ENCODE data around the gene CXCR5. TPM values are rescaled to one million over a fixed set of nuclear protein-coding genes. Genes with fewer than 3 reads are reported as not detected.

Gene CXCR5
- total and polyA plus RNA-seq, 10 of the 15 experiments (the other 5 are each of a cell fraction or from before 2014, with no cell fraction given) = 0.03 to 0.63 (median 0.25) TPM

- H3K9ac ChIP-seq (ENCODE audit: control insufficient read depth, insufficient read depth, low read length) = no peak overlapping the region
- H3K27me3 ChIP-seq (replicated peaks in 1 of 2; ENCODE audit: control insufficient read depth in 2 of 2, insufficient read depth in 2 of 2, low read length in 1 of 2) = no peaks in the 10 kb centered on the region
- ATAC-seq = no peak
- ChIA-PET CTCF (no interaction called here), POLR2A (interaction anchor here (0.6 kb wide), 1 partner anchor 25 kb away, joined by 4 read pairs; no protein-coding TSS in a partner anchor), RAD21 (ENCODE audit: unreplicated experiment) (no interaction called here), SMC1A (ENCODE audit: uncharacterized antibody, unreplicated experiment) (no interaction called here)
- no peak overlapping the region for H3K4me3 ChIP-seq
- intact Hi-C loops (cut with micrococcal nuclease; ENCODE audit: unreplicated experiment) (no loop called here), in situ Hi-C loops (cut with MboI) (no loop called here)
- no TSS peak for BruUV-seq (replicated peaks)
- no peak for FAIRE-seq
- no peak overlapping the region for H2AFZ ChIP-seq (ENCODE audit: control insufficient read depth, low read depth, low read length)
- peaks cover 5 to 6% of the 10 kb centered on the region in 2 experiments for H3K36me3 ChIP-seq (ENCODE audit: control insufficient read depth in 2 of 2, insufficient read depth in 2 of 2, low read length in 1 of 2)
- peaks cover 10% of the 10 kb centered on the region for H3K4me1 ChIP-seq (ENCODE audit: control insufficient read depth, insufficient read depth, low read length)
- no peak for DNase-seq (ENCODE audit: low read depth, low spot score)
- H3K4me2 ChIP-seq (ENCODE audit: control insufficient read depth, insufficient read depth) = no peak overlapping the region
- no peak for TF ChIP-seq BCL3 (IDR thresholded peaks at IDR 0.05; ENCODE audit: borderline replicate concordance, insufficient read depth, low read depth, low read length, poor library complexity, severe bottlenecking)
- no peak for TF ChIP-seq KAT2A (conservative IDR thresholded peaks at IDR 0.05; ENCODE audit: control insufficient read depth, low read depth, low read length)
- TF ChIP-seq POLR2AphosphoS2 (IDR thresholded peaks at IDR 0.05; ENCODE audit: low read depth, low read length) = no peak
- no peak for TF ChIP-seq HDAC2 (IDR thresholded peaks at IDR 0.05)
- no peak for TF ChIP-seq SIX5 (IDR thresholded peaks at IDR 0.05; ENCODE audit: low read depth, low read length, severe bottlenecking)
- no peak for TF ChIP-seq RELB (IDR thresholded peaks at IDR 0.05; ENCODE audit: low read depth)
- no peak for TF ChIP-seq ETV6 (conservative IDR thresholded peaks at IDR 0.05 in 1 of 2, IDR thresholded peaks at IDR 0.05 in 1 of 2; ENCODE audit: borderline replicate concordance in 1 of 2, low read depth in 1 of 2)
- no peak for TF ChIP-seq BHLHE40 (IDR thresholded peaks at IDR 0.05; ENCODE audit: borderline replicate concordance in 1 of 2, low read depth in 2 of 2, low read length in 1 of 2)
- no peak for TF ChIP-seq MYC (IDR thresholded peaks at IDR 0.05; ENCODE audit: insufficient read depth, insufficient read length, insufficient replicate concordance, low read length, severe bottlenecking)
- no peak for TF ChIP-seq ZNF217 (IDR thresholded peaks at IDR 0.05)
- TF ChIP-seq BCL11A (IDR thresholded peaks at IDR 0.05; ENCODE audit: low read depth, low read length) = no peak
- no peak for TF ChIP-seq MEF2B (IDR thresholded peaks at IDR 0.05; ENCODE audit: partially characterized antibody, poor library complexity, severe bottlenecking)
- WGBS (ENCODE audit: insufficient coverage, insufficient replicate concordance, low lambda C conversion rate, missing lambda C conversion rate) = 91% methylated on average over 31 of the region's 31 CpGs
- no peaks in the 10 kb centered on the region for H4K20me1 ChIP-seq (ENCODE audit: control insufficient read depth, insufficient read depth)
- H3K27ac ChIP-seq (ENCODE audit: control insufficient read depth, insufficient read depth) = no peak overlapping the region
- no peaks in the 10 kb centered on the region for H3K79me2 ChIP-seq (ENCODE audit: control insufficient read depth, insufficient read depth, low read length)
- no peaks in the 10 kb centered on the region for H3K9me3 ChIP-seq (replicated peaks; ENCODE audit: control insufficient read depth, insufficient read depth, low read length)
Observed at GRCh38 chr11:118901494-118902335, 18.0 kb downstream of the CXCR5 start.
